Endometrium (tissue), 2 donors: ENCODE results near the gene PDCD1LG2.
"Not testable (repeated sequence)": the region's sequence is repeated elsewhere in the genome, so short reads cannot be mapped to it uniquely, and the experiment has no call there.

Experiments used
- FAIRE-seq: peaks from 2 replicates; lab custom pipeline; 2012; peaks lifted over from hg19 to GRCh38; lab: Jason Lieb, UNC
- donor health status: control.
- donor health status: control.

PDCD1LG2 gene

GRCh38 chr9:5566054-5566618 is 55.8 kb downstream of the PDCD1LG2 start:
- no peak for FAIRE-seq

- no peak for FAIRE-seq
Observed at GRCh38 chr9:5568868-5569267, 58.5 kb downstream of the PDCD1LG2 start.

- FAIRE-seq, result no peak
Observed at GRCh38 chr9:5569409-5569808, 59.1 kb downstream of the PDCD1LG2 start.

GRCh38 chr9:5569891-5570290 is 59.6 kb downstream of the PDCD1LG2 start:
- FAIRE-seq, result no peak

GRCh38 chr9:5571629-5572232 is 61.4 kb downstream of the PDCD1LG2 start:
- FAIRE-seq, result no peak

- FAIRE-seq, result no peak
Observed at GRCh38 chr9:5574097-5574496, 63.8 kb downstream of the PDCD1LG2 start.

- FAIRE-seq, result no peak
Observed at GRCh38 chr9:5575000-5575399, 64.7 kb downstream of the PDCD1LG2 start.

- no peak for FAIRE-seq
Observed at GRCh38 chr9:5577225-5577624, 66.9 kb downstream of the PDCD1LG2 start.

GRCh38 chr9:5578018-5578697 is 67.8 kb downstream of the PDCD1LG2 start:
- no peak for FAIRE-seq

GRCh38 chr9:5578698-5579085 is 68.4 kb downstream of the PDCD1LG2 start:
- FAIRE-seq, result no peak

- no peak for FAIRE-seq
Observed at GRCh38 chr9:5579881-5580280, 69.5 kb downstream of the PDCD1LG2 start.

GRCh38 chr9:5580650-5581049 is 70.3 kb downstream of the PDCD1LG2 start:
- FAIRE-seq, result no peak

GRCh38 chr9:5581706-5582105 is 71.4 kb downstream of the PDCD1LG2 start:
- not testable (repeated sequence) for FAIRE-seq

GRCh38 chr9:5582835-5583195 is 72.5 kb downstream of the PDCD1LG2 start:
- FAIRE-seq, result no peak

GRCh38 chr9:5586391-5586802 is 76.1 kb downstream of the PDCD1LG2 start:
- no peak for FAIRE-seq

- no peak for FAIRE-seq
Observed at GRCh38 chr9:5587024-5587423, 76.7 kb downstream of the PDCD1LG2 start.

GRCh38 chr9:5592231-5592630 is 81.9 kb downstream of the PDCD1LG2 start:
- FAIRE-seq, result no peak

GRCh38 chr9:5592904-5593303 is 82.6 kb downstream of the PDCD1LG2 start:
- FAIRE-seq, result no peak

- no peak for FAIRE-seq
Observed at GRCh38 chr9:5593904-5594303, 83.6 kb downstream of the PDCD1LG2 start.

- FAIRE-seq, result no peak
Observed at GRCh38 chr9:5596173-5596572, 85.8 kb downstream of the PDCD1LG2 start.

- FAIRE-seq, result no peak
Observed at GRCh38 chr9:5608298-5609225, 98.2 kb downstream of the PDCD1LG2 start.

GRCh38 chr9:5609226-5609596 is 98.9 kb downstream of the PDCD1LG2 start:
- FAIRE-seq, result no peak

- FAIRE-seq, result no peak
Observed at GRCh38 chr9:5610491-5610890, 100.2 kb downstream of the PDCD1LG2 start.
